Adrenal gland (tissue), 5 donors: ENCODE data around the gene RHBDL3.

Experiments
- POLR2A ChIP-seq, 2 donors: fragments of 450-650 bp; IDR thresholded peaks; one replicate each; pipeline ENCODE4 v1.6.1; 2017; ENCODE audit warnings: antibody characterized with exemption in 2 of 2, mild to moderate bottlenecking in 2 of 2, moderate library complexity in 1 of 2
- TF ChIP-seq, protein P1 (sequence below), 6 experiments: fragments of 450-650 bp in 4 of 6; fragments of 200-600 bp in 2 of 6; sonication (generic) in 1 of 6; IDR thresholded peaks; 1 replicate in 5 of 6; 2 replicates in 1 of 6; pipeline versions ENCODE4 v1.5.1 to v1.8.0; 2016 to 2021; ENCODE audit warnings: antibody characterized with exemption in 6 of 6, mild to moderate bottlenecking in 2 of 6, moderate library complexity in 1 of 6
- donor health status: DM: no; HTN: no; CAD: no.

DNA sequence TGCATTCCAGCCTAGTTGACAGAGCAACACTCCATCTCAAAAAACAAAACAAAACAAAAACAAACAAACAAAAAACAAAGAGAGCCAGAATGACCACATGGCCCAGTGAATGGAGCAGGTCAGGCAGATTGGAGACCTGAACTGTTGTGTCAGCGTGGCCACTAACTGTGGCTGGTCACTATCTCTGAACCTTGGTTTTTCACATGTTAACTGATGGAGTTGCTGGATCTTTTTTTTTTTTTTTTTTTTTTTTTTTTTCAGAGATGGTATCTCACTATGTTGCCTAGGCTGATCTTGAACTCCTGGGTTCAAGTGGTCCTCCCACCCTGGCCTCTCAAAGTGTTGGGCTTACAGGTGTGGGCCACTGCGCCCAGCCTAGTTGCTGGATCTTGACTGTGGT lies 31.8 kb downstream of the RHBDL3 start:
- TF ChIP-seq, protein P1, sequence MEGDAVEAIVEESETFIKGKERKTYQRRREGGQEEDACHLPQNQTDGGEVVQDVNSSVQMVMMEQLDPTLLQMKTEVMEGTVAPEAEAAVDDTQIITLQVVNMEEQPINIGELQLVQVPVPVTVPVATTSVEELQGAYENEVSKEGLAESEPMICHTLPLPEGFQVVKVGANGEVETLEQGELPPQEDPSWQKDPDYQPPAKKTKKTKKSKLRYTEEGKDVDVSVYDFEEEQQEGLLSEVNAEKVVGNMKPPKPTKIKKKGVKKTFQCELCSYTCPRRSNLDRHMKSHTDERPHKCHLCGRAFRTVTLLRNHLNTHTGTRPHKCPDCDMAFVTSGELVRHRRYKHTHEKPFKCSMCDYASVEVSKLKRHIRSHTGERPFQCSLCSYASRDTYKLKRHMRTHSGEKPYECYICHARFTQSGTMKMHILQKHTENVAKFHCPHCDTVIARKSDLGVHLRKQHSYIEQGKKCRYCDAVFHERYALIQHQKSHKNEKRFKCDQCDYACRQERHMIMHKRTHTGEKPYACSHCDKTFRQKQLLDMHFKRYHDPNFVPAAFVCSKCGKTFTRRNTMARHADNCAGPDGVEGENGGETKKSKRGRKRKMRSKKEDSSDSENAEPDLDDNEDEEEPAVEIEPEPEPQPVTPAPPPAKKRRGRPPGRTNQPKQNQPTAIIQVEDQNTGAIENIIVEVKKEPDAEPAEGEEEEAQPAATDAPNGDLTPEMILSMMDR (IDR thresholded peaks at IDR 0.05) = no peak
- no peak for TF ChIP-seq POLR2A (IDR thresholded peaks at IDR 0.05)
